ENCODE measurements around the gene CLASRP. TPM values are rescaled to one million over a fixed set of nuclear protein-coding genes. Genes with fewer than 3 reads are reported as not detected.
"Not testable (repeated sequence)": the region's sequence is repeated elsewhere in the genome, so short reads cannot be mapped to it uniquely, and the experiment has no call there.

The CLASRP gene, protein sequence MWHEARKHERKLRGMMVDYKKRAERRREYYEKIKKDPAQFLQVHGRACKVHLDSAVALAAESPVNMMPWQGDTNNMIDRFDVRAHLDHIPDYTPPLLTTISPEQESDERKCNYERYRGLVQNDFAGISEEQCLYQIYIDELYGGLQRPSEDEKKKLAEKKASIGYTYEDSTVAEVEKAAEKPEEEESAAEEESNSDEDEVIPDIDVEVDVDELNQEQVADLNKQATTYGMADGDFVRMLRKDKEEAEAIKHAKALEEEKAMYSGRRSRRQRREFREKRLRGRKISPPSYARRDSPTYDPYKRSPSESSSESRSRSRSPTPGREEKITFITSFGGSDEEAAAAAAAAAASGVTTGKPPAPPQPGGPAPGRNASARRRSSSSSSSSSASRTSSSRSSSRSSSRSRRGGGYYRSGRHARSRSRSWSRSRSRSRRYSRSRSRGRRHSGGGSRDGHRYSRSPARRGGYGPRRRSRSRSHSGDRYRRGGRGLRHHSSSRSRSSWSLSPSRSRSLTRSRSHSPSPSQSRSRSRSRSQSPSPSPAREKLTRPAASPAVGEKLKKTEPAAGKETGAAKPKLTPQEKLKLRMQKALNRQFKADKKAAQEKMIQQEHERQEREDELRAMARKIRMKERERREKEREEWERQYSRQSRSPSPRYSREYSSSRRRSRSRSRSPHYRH
- total RNA-seq = 7.8 TPM

DNA sequence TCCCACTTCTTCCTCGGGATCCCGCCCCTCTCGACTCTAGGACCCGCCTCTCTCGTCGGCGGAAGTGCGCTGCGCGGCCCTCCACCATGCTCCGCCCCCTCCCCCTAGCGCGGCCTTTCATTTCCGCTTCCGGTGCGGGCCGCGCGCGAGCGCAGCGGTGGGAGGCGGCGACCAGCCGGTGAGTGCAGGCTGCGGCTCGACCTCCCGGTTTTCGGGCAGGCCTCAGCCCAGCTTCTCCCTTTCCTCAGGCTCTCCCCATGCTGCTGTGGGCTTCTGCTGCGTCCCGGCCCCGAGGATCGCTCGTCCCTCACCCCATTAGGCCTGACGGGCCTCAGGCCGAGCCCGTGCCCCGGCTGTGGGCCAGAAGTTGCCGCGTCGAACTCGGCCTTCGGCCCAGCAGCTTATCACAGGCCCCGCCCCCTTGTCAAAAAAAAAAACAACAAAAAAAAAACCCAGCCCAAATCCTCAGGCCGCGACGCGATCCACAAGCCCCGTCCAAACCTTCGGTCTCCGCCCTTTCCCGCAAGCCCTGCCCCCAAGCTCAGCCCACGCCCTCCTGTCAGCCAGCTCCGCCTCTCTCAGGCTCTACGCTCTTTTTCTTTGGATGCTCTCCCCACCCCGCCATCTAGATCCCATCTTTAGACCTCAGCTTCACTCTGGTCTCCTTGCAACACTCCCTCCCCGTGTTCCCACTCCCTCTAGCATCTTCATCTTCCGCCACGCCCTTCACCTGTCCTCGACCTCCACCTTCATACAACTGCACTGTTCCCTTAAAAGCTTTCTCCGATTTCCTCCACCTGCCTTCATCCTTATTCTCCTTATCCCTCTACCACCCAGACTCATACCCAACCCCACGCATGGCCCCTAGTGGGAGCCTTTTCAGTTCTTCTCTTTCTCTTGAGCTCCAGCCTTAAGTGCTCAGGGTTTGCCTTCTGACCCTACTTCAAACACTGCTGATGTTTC is at the start of gene CLASRP:
Gene CLASRP (plus strand): TSS at position 115 of the 963 bp plus-strand sequence. CDS start 1,168 bp downstream, outside the sequence.
- H3K27ac ChIP-seq (ENCODE audit: low read depth, low read length) = peak within 1 kb of the TSS; percentile 96
- H3K4me1 ChIP-seq (ENCODE audit: control insufficient read depth in 3 of 3, insufficient read depth in 3 of 3, low read length in 3 of 3) = peaks cover 23 to 27% (median 23%) of the 10 kb centered on the region in 3 donors
- H3K9ac ChIP-seq (ENCODE audit: low read depth in 1 of 3, low read length in 3 of 3) = peak within 1 kb of the TSS; percentile 96 to 98 (median 96)
- peak within 1 kb of the TSS; percentile 94 to 97 (median 96) for H3K4me3 ChIP-seq (ENCODE audit: low read length in 3 of 3)
- H3K36me3 ChIP-seq (ENCODE audit: control insufficient read depth in 3 of 3, insufficient read depth in 3 of 3, low read length in 3 of 3) = peaks cover 33 to 45% (median 36%) of the 10 kb centered on the region in 3 donors
- H3K27me3 ChIP-seq (ENCODE audit: control insufficient read depth in 3 of 3, insufficient read depth in 3 of 3, low read length in 3 of 3) = no peaks in the 10 kb centered on the region
- no peaks in the 10 kb centered on the region for H3K9me3 ChIP-seq (ENCODE audit: control insufficient read depth in 3 of 3, low read length in 3 of 3)

DNA sequence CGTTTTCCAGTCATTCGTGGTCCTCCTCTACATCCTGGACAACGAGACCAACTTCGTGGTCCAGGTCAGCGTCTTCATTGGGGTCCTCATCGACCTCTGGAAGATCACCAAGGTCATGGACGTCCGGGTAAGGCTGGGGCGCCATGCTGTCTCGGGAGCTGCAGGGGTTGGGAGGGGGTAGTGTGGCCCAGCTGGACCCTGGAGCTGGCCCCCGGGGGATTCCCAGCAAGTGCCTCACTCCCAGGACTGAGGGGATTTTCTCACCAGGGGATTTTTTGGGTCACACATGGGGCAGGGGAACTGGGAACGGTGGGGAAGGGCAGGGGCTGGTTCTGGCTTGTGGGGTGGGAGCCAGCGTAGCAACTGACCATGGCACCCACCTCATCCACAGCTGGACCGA is 48.4 kb upstream of the CLASRP start:
- no peaks in the 10 kb centered on the region for H3K9me3 ChIP-seq (ENCODE audit: control insufficient read depth in 3 of 3, low read length in 3 of 3)
- H3K9ac ChIP-seq (ENCODE audit: low read depth in 1 of 3, low read length in 3 of 3) = no peak overlapping the region
- peaks cover 51 to 56% (median 55%) of the 10 kb centered on the region in 3 donors for H3K36me3 ChIP-seq (ENCODE audit: control insufficient read depth in 3 of 3, insufficient read depth in 3 of 3, low read length in 3 of 3)
- H3K27me3 ChIP-seq (ENCODE audit: control insufficient read depth in 3 of 3, insufficient read depth in 3 of 3, low read length in 3 of 3) = no peaks in the 10 kb centered on the region
- H3K4me3 ChIP-seq (ENCODE audit: low read length in 3 of 3) = no peak overlapping the region
- H3K27ac ChIP-seq (ENCODE audit: low read depth, low read length) = no peak overlapping the region
- H3K4me1 ChIP-seq (ENCODE audit: control insufficient read depth in 3 of 3, insufficient read depth in 3 of 3, low read length in 3 of 3) = no peaks in the 10 kb centered on the region

DNA sequence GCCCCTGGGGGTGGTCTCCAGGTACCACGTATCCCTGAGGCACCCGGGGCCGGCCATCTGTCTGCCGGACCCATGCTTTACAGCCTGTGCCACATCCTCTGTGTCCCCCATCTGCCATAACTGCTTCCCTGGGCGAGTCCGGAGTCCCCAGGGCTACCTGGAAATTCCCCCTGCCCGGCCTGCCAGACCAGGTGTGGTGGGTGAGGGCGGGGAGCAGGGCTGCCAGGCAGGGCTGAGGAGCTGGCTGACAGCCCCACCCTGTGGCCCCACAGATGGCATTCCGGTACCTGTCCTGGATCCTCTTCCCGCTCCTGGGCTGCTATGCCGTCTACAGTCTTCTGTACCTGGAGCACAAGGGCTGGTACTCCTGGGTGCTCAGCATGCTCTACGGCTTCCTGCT is 47.9 kb upstream of the CLASRP start:
- no peaks in the 10 kb centered on the region for H3K9me3 ChIP-seq (ENCODE audit: control insufficient read depth in 3 of 3, low read length in 3 of 3)
- H3K27me3 ChIP-seq (ENCODE audit: control insufficient read depth in 3 of 3, insufficient read depth in 3 of 3, low read length in 3 of 3) = no peaks in the 10 kb centered on the region
- no peak overlapping the region for H3K27ac ChIP-seq (ENCODE audit: low read depth, low read length)
- H3K4me1 ChIP-seq (ENCODE audit: control insufficient read depth in 3 of 3, insufficient read depth in 3 of 3, low read length in 3 of 3) = no peaks in the 10 kb centered on the region
- no peak overlapping the region for H3K9ac ChIP-seq (ENCODE audit: low read depth in 1 of 3, low read length in 3 of 3)
- H3K36me3 ChIP-seq (ENCODE audit: control insufficient read depth in 3 of 3, insufficient read depth in 3 of 3, low read length in 3 of 3) = peaks cover 50 to 55% (median 51%) of the 10 kb centered on the region in 3 donors
- H3K4me3 ChIP-seq (ENCODE audit: low read length in 3 of 3) = no peak overlapping the region

DNA sequence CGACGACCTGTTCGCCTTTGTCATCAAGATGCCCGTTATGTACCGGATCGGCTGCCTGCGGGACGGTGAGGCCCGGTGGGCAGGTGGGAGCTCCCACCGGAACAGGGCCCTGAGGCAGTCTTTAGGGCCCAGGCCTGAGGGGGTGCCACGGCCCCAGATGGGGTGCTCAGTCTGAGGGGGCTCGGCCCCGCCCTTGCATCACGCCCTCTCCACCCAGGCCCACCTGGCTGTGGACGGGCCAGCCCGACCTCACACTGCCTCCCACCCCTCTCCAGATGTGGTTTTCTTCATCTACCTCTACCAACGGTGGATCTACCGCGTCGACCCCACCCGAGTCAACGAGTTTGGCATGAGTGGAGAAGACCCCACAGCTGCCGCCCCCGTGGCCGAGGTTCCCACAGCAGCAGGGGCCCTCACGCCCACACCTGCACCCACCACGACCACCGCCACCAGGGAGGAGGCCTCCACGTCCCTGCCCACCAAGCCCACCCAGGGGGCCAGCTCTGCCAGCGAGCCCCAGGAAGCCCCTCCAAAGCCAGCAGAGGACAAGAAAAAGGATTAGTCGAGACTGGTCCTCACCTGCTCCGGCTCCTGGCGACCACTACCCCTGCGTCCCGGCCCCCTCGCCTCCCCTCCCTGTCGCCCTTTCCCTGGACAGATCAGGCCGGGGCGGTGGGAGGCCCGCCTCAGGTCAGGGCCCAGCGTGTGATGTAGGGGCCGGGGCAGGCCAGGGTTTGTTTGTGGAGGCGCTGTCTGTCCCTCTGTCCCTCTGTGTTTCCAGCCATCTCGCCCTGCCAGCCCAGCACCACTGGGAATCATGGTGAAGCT is 46.3 kb upstream of the CLASRP start:
- no peak overlapping the region for H3K9ac ChIP-seq (ENCODE audit: low read depth in 1 of 3, low read length in 3 of 3)
- H3K36me3 ChIP-seq (ENCODE audit: control insufficient read depth in 3 of 3, insufficient read depth in 3 of 3, low read length in 3 of 3) = peaks cover 37 to 41% (median 37%) of the 10 kb centered on the region in 3 donors
- no peaks in the 10 kb centered on the region for H3K9me3 ChIP-seq (ENCODE audit: control insufficient read depth in 3 of 3, low read length in 3 of 3)
- H3K27ac ChIP-seq (ENCODE audit: low read depth, low read length) = no peak overlapping the region
- H3K27me3 ChIP-seq (ENCODE audit: control insufficient read depth in 3 of 3, insufficient read depth in 3 of 3, low read length in 3 of 3) = no peaks in the 10 kb centered on the region
- no peak overlapping the region for H3K4me3 ChIP-seq (ENCODE audit: low read length in 3 of 3)
- H3K4me1 ChIP-seq (ENCODE audit: control insufficient read depth in 3 of 3, insufficient read depth in 3 of 3, low read length in 3 of 3) = no peaks in the 10 kb centered on the region

DNA sequence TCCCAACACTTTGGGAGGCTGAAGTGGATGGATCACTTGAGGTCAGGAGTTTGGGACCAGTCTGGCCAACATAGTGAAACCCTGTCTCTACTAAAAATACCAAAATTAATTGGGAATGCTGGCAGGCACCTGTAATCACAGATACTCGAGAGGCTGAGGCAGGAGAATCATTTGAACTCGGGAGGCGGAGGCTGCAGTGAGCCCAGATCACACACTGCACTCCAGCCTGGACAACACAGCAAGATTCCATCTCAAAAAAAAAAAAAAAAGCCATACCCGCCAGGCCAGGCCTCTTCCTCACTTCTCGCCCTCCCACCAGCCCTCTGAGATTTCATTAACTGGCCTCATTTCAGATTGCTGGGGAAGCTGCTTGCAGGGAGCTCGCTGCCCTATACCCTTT is 45.3 kb upstream of the CLASRP start:
- no peaks in the 10 kb centered on the region for H3K4me1 ChIP-seq (ENCODE audit: control insufficient read depth in 3 of 3, insufficient read depth in 3 of 3, low read length in 3 of 3)
- H3K4me3 ChIP-seq (ENCODE audit: low read length in 3 of 3) = no peak overlapping the region
- H3K9me3 ChIP-seq (ENCODE audit: control insufficient read depth in 3 of 3, low read length in 3 of 3) = no peaks in the 10 kb centered on the region
- peaks cover 32 to 34% (median 32%) of the 10 kb centered on the region in 3 donors for H3K36me3 ChIP-seq (ENCODE audit: control insufficient read depth in 3 of 3, insufficient read depth in 3 of 3, low read length in 3 of 3)
- no peak overlapping the region for H3K27ac ChIP-seq (ENCODE audit: low read depth, low read length)
- no peaks in the 10 kb centered on the region for H3K27me3 ChIP-seq (ENCODE audit: control insufficient read depth in 3 of 3, insufficient read depth in 3 of 3, low read length in 3 of 3)
- H3K9ac ChIP-seq (ENCODE audit: low read depth in 1 of 3, low read length in 3 of 3) = no peak overlapping the region

DNA sequence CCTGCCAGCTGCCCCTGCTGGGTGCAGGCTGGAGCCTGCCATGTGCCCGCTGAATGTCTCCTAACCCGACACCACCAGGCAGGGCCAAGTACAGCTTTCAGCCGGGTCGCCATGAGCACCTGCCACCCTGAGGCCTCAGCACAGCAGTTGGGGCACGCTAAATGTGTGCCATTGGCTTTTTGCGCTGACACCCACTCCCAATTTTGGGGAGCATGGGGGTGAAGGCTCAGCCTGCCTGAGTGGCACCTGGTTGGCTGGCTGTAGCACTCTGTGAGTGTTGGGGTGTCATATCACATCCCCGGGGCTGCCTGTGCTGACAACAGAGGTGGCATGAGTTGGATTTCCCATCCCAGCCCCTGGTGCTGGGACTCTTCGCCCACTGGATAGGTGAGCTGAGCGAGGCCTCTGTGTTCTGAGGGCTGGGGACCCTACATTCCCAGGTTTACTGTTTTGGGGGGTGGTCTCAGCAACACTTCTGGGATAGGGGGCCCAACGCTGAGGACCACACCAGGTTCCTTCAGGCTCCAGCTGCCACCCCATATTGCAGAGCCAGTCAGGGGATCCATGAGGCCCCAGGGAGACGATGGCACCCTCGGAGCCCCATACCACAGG is 44.8 kb upstream of the CLASRP start:
- H3K36me3 ChIP-seq (ENCODE audit: control insufficient read depth in 3 of 3, insufficient read depth in 3 of 3, low read length in 3 of 3) = peaks cover 30 to 31% (median 30%) of the 10 kb centered on the region in 3 donors
- no peaks in the 10 kb centered on the region for H3K9me3 ChIP-seq (ENCODE audit: control insufficient read depth in 3 of 3, low read length in 3 of 3)
- H3K27ac ChIP-seq (ENCODE audit: low read depth, low read length) = no peak overlapping the region
- H3K4me1 ChIP-seq (ENCODE audit: control insufficient read depth in 3 of 3, insufficient read depth in 3 of 3, low read length in 3 of 3) = no peaks in the 10 kb centered on the region
- no peaks in the 10 kb centered on the region for H3K27me3 ChIP-seq (ENCODE audit: control insufficient read depth in 3 of 3, insufficient read depth in 3 of 3, low read length in 3 of 3)
- H3K4me3 ChIP-seq (ENCODE audit: low read length in 3 of 3) = no peak overlapping the region
- H3K9ac ChIP-seq (ENCODE audit: low read depth in 1 of 3, low read length in 3 of 3) = peak overlapping the region in 1 of 3 donors; percentile 8

DNA sequence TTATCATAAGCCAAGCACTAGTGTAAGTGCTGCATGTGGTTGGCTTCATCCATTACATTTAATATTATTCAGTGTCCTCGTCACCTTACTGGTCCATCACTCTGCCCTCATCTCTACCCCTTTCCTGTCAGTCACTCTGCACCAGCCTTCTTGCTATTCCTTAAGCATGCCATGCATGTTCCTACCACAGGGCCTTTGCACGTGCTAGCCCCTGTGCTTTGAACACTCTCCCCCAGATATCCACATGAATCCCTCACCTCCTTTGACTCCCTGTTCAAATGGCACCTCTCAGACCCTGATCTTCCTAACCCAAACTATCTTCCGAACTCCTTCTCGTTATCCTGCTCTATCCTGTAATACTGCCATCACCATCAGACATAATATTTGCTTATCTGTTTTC is 40.8 kb upstream of the CLASRP start:
- H3K36me3 ChIP-seq (ENCODE audit: control insufficient read depth in 3 of 3, insufficient read depth in 3 of 3, low read length in 3 of 3) = no peaks in the 10 kb centered on the region
- H3K27me3 ChIP-seq (ENCODE audit: control insufficient read depth in 3 of 3, insufficient read depth in 3 of 3, low read length in 3 of 3) = no peaks in the 10 kb centered on the region
- no peak overlapping the region for H3K9ac ChIP-seq (ENCODE audit: low read depth in 1 of 3, low read length in 3 of 3)

DNA sequence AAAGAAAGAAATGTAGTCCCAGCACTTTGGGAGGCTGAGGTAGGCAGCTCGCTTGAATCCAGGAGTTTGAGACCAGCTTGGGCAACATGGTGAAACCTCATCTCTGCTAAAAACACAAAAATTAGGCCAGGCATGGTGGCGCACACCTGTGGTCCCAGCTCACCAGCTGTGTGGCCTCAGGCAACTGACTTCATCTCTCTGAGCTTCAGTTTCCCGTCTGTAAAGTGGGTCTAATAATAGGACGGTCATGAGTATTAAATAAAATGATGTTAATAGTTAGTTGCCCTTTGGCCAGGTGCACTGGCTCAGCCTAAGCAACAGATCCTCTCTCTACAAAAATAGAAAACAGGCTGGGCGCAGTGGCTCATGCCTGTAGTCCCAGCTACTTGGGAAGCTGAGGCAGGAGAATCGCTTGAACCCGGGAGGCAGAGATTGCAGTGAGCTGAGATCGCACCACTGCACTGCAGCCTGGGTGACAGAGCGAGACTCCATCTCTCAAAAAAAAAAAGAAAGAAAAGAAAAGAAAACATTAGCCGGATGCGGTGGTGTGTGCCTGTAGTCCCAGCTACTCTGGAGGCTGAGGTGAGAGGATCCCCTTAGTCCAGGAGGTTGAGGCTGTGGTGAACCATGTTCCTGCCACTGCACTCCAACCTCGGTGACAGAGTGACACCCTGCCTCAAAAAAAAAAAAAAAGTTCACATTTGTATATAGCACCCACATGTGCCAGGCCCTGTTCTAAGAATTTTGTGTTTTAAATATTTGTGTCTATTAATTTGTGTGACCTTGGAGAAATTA is 39.5 kb upstream of the CLASRP start:
- H3K27ac ChIP-seq (ENCODE audit: low read depth, low read length); H3K9ac ChIP-seq (ENCODE audit: low read depth in 1 of 3, low read length in 3 of 3); H3K4me3 ChIP-seq (ENCODE audit: low read length in 3 of 3); H3K27me3 ChIP-seq (ENCODE audit: control insufficient read depth in 3 of 3, insufficient read depth in 3 of 3, low read length in 3 of 3); H3K9me3 ChIP-seq (ENCODE audit: control insufficient read depth in 3 of 3, low read length in 3 of 3); H3K36me3 ChIP-seq (ENCODE audit: control insufficient read depth in 3 of 3, insufficient read depth in 3 of 3, low read length in 3 of 3): not testable (repeated sequence)
- H3K4me1 ChIP-seq (ENCODE audit: control insufficient read depth in 3 of 3, insufficient read depth in 3 of 3, low read length in 3 of 3) = peaks cover 2 to 13% (median 6%) of the 10 kb centered on the region in 3 donors

More for the DNA sequence above, 40.8 kb upstream of the CLASRP start:
- H3K27ac ChIP-seq (ENCODE audit: low read depth, low read length) = no peak overlapping the region
- no peak overlapping the region for H3K4me3 ChIP-seq (ENCODE audit: low read length in 3 of 3)
- H3K9me3 ChIP-seq (ENCODE audit: control insufficient read depth in 3 of 3, low read length in 3 of 3) = no peaks in the 10 kb centered on the region
- H3K4me1 ChIP-seq (ENCODE audit: control insufficient read depth in 3 of 3, insufficient read depth in 3 of 3, low read length in 3 of 3) = peaks cover 2 to 13% (median 6%) of the 10 kb centered on the region in 3 donors

Measured in skeletal muscle tissue (tissue), 4 donors.